Left cardiac atrium (tissue), 4 donors: ENCODE measurements around the gene MCOLN1. TPM values are rescaled to one million over a fixed set of nuclear protein-coding genes. Genes with fewer than 3 reads are reported as not detected.
A peak's percentile ranks its signal among the peaks of the same experiment; 100 is the strongest.
"Not testable (repeated sequence)": the region's sequence is repeated elsewhere in the genome, so short reads cannot be mapped to it uniquely, and the experiment has no call there.

Experiments
- ATAC-seq, 2 donors: fragments of 200-7000 bp; cut with Tn5 transposase; one replicate each; pipeline ENCODE4 v1.9.1; 2020; ENCODE audit warnings: mild to moderate bottlenecking in 2 of 2, moderate library complexity in 2 of 2
- DNase-seq: peaks from one replicate; pipeline ENCODE4 v3.0.0-alpha.2; 2020
- intact Hi-C, 2 donors: fragments of 100-400 bp; cut with DNase I; formaldehyde crosslinking; loops; one replicate each; pipeline versions ENCODE4 v1.14.1 to v1.15.1; 2022 to 2023
- total RNA-seq, 2 donors: library from RNA; stranded (reverse); fragmentation: NEBNext Ultra II Directional; extraction: Animal tissue kit (Norgen Biotek cat#: 25700); gene quantifications; one replicate each; pipeline ENCODE4 v1.2.1, GENCODE V29; 2021
- donor health status: DM: no; HTN: yes; CAD: no.
- donor health status: DM: no; HTN: yes; CAD: no; lungs with severe emphysema.
- donor health status: DM: yes; HTN: yes; CAD: no.
- donor health status: Dilated cardiomyopathy.

MCOLN1 gene
- total RNA-seq, 2 donors from 2014 or later, result 21.2 to 25.0 TPM

DNA sequence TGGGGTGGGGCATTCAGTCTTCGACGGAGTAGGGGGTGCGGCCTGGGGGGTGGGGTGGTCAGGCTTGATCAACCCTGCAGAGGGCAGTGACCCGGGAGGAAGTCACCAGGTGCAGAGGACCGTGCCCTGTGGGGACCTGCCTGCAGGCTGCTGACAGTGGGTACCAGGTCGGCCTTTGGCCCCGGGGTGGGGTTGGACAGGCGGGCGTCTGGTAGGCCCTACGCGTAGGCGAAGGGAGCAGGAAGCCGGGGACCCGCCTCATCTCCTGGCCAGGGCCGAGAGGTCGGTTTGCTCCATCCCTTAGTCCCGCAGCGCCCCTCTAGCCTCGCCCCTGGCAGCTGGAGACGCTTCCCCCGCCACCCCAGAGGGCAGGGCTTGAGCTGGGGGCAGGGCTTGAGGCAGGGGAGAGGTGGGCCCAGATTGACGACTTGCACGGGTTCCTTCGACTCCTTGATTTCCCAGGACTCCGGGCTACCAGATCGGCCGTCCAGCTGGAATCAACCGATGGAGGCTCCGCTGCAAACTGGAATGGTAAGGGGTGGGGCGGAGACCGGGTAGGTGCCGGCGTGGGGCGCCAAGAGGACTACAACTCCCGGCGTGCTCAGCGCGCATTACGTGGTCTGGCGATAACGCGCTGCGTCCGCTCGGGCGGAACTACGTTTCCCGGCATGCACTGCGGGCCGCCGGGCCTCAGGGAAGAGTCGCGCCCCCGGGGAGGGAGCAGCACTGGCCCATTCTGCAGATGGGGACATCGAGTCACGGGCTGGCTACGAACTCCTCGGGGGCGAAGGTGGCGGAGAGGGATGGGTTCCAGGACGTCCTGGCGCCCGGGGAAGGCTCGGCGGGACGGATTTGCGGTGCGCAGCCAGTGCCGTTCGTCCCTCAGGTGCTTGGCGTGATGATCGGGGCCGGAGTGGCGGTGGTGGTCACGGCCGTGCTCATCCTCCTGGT, 12.9 kb downstream of the MCOLN1 start, which contains the start of gene PNPLA6:
Gene PNPLA6 (plus strand): TSS at position 671 of the 951 bp plus-strand sequence. CDS start 72 bp downstream, at position 743.
- DNase-seq (peak; percentile 97), ATAC-seq (peak; percentile 86 to 87)
- intact Hi-C loops, result no loop called here

- ATAC-seq (no peak), DNase-seq (no peak)
- intact Hi-C loops, result no loop called here
Observed at GRCh38 chr19:7535998-7536695, 13.7 kb downstream of the MCOLN1 start.

DNA sequence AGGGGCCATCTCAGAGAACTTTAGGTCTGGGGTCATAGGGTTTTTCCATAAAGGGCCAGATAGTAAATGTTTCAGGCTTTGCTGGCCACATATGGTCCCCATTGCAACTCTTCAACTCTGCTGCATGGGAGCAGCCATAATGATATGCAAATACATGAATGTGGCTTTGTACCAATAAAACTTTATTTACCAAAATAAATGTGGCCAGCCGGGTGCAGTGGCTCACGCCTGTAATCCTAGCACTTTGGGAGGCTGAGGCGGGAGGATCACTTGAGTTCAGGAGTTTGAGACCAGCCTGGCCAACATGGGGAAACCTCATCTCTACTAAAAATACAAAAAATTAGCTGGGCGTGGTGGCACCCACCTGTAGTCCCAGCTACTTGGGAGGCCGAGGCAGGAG, 16.6 kb downstream of the MCOLN1 start:
- intact Hi-C loops, ATAC-seq, DNase-seq: not testable (repeated sequence)

DNA sequence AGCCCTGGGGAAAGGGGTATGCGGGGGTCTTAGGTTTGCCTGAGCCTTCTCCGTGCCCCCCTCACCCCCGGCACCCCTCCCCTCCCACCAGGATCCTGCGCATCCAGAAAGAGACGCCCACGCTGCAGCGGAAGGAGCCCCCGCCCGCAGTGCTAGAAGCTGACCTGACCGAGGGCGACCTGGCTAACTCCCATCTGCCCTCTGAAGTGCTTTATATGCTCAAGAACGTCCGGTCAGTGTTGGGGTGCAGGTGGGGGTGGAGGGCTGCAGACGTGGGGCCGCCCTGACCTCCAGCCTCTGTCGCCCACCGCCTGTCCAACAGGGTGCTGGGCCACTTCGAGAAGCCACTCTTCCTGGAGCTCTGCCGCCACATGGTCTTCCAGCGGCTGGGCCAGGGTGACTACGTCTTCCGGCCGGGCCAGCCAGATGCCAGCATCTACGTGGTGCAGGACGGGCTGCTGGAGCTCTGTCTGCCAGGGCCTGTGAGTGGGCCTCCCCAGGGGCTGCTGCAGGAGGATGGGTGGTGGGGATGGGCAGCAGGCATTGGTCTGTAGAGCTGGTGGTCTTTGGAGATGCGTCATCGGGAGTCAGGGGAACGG, 17.5 kb downstream of the MCOLN1 start:
- intact Hi-C loops, result no loop called here
- ATAC-seq (no peak), DNase-seq (no peak)

DNA sequence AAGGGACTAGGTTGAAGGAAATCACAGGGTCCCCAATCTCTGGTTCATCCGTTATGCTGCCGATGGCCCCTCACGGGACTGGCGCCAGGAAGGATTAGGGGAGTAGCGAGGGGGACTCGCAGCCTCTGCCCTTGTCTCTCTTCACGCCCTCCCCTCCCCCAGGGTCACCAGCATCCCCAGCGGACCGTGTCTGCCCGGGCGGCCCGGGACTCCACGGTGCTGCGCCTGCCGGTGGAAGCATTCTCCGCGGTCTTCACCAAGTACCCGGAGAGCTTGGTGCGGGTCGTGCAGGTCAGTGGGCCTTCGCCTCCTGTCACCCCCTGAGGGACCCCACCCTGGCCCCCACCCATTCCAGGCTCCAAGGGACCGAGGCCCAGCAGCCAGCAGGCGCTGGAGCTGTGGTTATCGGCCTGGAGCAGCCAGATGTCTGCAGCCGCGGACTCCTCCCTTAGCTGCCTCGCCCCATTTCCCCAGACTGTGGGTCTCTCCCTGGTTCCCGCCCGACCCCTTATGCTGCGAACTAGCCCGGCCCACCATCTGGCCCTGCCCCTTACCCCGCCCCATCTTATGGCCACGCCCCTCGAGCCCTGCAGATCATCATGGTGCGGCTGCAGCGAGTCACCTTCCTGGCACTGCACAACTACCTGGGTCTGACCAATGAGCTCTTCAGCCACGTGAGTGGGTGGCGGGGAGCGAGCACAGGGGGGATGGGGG, 18.5 kb downstream of the MCOLN1 start:
- ATAC-seq, result peak in 1 of 2 donors; percentile 16
- no peak for DNase-seq
- intact Hi-C loops, result no loop called here

DNA sequence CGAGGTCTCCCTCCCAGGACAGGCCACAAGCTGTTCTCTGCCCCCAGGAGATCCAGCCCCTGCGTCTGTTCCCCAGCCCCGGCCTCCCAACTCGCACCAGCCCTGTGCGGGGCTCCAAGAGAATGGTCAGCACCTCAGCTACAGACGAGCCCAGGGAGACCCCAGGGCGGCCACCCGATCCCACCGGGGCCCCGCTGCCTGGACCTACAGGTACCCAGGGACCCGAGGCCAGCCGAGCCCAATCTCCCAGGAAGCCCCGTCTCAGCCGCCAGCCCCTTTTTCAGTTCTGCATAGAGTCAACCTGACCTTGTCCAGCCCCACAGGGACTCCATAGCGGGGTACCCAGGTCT, 19.0 kb downstream of the MCOLN1 start:
- DNase-seq (no peak), ATAC-seq (no peak)
- intact Hi-C loops, result no loop called here

- no peak for ATAC-seq
Observed at GRCh38 chr19:7541828-7542443, 19.5 kb downstream of the MCOLN1 start.

DNA sequence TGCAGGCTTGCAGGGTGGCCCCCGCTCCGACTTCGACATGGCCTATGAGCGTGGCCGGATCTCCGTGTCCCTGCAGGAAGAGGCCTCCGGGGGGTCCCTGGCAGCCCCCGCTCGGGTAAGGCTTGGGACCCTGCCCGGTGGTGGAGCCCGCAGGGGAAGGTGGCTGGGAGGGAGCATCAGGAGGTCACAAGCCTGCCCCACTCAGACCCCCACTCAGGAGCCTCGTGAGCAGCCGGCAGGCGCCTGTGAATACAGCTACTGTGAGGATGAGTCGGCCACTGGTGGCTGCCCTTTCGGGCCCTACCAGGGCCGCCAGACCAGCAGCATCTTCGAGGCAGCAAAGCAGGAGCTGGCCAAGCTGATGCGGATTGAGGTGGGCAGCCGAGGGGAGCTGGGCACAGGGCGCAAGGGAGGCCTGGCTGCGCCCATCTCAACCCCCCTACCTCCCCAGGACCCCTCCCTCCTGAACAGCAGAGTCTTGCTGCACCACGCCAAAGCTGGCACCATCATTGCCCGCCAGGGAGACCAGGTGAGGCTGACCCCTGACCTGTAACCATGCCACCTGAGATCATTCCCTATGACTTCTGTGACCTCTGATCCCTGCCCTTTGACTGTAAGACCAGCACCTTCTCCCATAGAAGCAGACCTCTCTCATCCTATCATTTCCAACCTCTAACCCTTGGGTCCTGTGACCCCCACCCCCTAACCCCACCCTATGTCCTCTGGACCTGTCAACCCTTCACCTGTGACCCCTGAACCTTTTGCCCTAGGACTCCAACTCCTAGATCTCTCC, 20.3 kb downstream of the MCOLN1 start:
- DNase-seq (no peak), ATAC-seq (no peak)
- intact Hi-C loops, result no loop called here

More at GRCh38 chr19:7541828-7542443, 19.5 kb downstream of the MCOLN1 start:
- DNase-seq, result no peak
- intact Hi-C loops, result no loop called here

GRCh38 chr19:7544626-7545025, 22.2 kb downstream of the MCOLN1 start:
- DNase-seq, result no peak
- intact Hi-C loops, result no loop called here
- peak; percentile 45 to 50 for ATAC-seq

DNA sequence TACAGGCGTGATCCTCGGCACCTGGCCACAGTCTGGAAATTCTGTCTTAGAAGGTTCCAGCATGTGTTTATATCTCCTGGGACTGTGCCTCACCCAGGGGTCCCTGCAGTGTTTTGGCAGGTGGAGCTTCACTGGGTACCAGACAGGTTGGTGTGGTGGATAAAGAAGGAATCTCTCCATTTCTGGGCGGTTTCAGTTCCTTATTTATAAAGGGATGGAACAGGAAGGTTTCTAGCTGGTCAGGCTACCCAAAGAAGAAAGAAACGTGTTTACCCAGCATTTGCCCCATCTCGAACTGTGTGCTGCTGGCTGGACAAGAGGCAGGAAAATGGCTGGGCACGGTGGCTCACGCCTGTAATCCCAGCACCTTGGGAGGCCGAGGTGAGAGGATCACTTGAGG, 22.9 kb downstream of the MCOLN1 start:
- ATAC-seq (no peak), DNase-seq (no peak)
- intact Hi-C loops, result no loop called here

DNA sequence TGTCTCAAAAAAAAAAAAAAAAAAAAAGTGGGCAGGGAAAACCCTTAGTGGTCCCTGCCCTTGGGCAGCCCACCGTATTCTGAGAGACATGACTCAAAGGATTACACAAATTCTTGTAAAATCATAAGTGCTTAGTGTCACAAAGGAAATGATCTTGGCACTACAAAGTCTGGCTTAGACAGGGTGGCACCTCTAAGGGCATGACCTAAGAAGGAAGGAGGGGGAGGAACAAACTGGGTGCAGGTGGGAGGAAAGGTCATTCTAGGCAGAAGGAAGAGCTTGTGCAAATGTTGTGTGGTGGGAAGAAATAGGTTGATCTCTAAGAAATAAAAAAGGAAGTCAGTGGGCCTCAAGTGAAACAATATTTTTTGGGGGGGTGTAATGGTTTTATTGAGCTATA, 23.5 kb downstream of the MCOLN1 start:
- ATAC-seq (no peak), DNase-seq (no peak)
- intact Hi-C loops, result no loop called here

DNA sequence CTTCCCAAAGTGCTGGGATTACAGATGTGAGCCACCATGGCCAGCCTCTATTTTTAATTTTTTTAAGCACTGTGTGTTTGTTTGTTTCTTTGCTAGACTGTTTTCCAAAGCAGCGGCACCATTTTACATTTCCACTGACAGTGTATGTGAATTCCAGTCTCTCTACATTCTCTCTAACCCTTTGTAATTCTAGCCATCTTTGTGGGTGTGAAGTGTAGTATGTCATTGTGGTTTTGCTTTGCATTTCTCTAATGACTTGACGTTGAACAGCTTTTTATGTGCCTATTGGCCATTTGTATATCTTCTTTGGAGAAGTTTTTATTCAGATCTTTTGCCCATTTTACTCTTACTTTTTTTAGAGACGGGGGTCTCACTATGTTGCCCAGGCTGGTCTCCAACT, 24.7 kb downstream of the MCOLN1 start:
- DNase-seq (no peak), ATAC-seq (no peak)
- intact Hi-C loops, result no loop called here

GRCh38 chr19:7549429-7550148, 27.2 kb downstream of the MCOLN1 start:
- intact Hi-C loops, result no loop called here
- DNase-seq (no peak), ATAC-seq (no peak)

GRCh38 chr19:7550169-7550770, 27.8 kb downstream of the MCOLN1 start:
- no peak for DNase-seq
- intact Hi-C loops, result no loop called here
- ATAC-seq, result peak in 1 of 2 donors; percentile 8

DNA sequence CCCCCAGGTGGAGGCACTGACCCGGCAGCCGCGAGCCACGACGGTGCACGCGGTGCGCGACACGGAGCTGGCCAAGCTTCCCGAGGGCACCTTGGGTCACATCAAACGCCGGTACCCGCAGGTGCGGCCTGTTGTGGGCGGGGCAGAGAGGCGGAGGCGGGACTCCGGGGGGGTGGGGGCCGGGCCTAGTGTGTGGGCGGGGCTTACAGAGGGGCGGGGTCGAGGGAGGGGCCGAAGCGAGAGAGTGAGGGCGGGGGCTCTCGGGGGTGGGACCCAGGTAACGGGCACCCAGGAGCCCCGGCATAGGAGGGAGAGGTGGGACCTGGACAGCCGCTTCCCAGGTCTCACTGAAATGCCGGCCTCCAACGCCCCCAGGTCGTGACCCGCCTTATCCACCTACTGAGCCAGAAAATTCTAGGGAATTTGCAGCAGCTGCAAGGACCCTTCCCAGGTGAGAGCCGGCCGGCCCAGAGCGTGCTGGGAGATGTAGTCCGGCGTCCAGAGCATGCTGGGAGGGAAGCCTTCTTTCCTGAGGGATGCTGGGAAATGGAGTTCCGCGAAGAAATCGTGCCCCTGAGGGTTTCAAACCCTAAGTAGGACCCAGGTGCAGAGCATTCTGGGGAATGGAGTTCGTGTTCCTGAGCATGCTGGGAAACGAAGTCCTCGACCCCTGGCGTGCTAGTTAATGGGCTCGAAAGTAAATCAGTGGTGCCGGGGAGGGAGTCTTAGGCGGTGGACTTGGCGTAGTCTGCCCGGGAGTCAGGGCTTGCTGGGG, 28.8 kb downstream of the MCOLN1 start:
- peak; percentile 91 to 96 for ATAC-seq
- intact Hi-C loops, result no loop called here
- DNase-seq, result peak; percentile 75

GRCh38 chr19:7552781-7553180, 30.4 kb downstream of the MCOLN1 start:
- intact Hi-C loops, result no loop called here
- DNase-seq, result no peak
- ATAC-seq, result no peak
